ENCODE results near the gene CSN1S1.

Gene CSN1S1

DNA sequence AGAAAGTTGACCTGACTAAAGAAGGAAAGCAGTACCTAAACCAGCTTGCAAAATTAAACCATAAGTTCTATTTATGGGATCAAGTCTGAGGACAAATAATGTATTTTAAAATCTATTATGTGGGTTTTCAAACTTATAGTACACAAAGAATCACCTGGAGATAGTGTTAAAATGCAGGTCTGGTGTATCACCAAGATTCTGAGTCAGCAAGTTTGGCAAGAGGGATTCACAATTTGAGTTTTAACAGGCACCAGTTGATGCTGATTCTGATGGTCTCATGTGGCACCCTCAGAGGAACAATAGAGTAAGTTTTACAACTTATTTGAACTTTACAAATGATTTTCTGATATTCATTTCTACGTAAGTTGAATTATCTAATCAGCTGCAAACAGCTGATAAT, 55.8 kb downstream of the CSN1S1 start:
- DNase-seq (ENCODE audit: insufficient read length, low spot score) = no peak
- FAIRE-seq = no peak
- TF ChIP-seq, protein P1, sequence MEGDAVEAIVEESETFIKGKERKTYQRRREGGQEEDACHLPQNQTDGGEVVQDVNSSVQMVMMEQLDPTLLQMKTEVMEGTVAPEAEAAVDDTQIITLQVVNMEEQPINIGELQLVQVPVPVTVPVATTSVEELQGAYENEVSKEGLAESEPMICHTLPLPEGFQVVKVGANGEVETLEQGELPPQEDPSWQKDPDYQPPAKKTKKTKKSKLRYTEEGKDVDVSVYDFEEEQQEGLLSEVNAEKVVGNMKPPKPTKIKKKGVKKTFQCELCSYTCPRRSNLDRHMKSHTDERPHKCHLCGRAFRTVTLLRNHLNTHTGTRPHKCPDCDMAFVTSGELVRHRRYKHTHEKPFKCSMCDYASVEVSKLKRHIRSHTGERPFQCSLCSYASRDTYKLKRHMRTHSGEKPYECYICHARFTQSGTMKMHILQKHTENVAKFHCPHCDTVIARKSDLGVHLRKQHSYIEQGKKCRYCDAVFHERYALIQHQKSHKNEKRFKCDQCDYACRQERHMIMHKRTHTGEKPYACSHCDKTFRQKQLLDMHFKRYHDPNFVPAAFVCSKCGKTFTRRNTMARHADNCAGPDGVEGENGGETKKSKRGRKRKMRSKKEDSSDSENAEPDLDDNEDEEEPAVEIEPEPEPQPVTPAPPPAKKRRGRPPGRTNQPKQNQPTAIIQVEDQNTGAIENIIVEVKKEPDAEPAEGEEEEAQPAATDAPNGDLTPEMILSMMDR (IDR thresholded peaks at IDR 0.05; ENCODE audit: insufficient read depth, missing control alignments) = no peak

DNA sequence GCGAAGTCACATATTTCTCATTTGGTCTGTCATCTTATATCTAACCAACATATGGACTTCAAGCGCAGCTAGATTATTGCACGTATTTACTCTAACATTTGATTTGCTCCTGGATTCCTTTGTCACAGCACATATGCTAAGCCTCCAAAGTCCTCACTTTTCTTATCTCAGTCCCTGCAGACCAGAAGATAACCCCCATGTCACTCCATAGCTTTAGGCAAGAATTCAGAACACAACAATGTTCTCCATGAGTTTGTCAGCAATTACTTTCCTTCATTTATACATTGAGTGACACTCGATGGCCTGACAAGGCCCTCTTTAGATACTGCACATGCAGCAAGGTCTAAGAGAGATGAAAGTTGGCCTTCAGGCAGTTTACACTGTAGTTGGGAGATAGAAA, 60.1 kb downstream of the CSN1S1 start:
- no peak for FAIRE-seq
- TF ChIP-seq, protein P1 (IDR thresholded peaks at IDR 0.05; ENCODE audit: insufficient read depth, missing control alignments) = no peak
- no peak for DNase-seq (ENCODE audit: insufficient read length, low spot score)

DNA sequence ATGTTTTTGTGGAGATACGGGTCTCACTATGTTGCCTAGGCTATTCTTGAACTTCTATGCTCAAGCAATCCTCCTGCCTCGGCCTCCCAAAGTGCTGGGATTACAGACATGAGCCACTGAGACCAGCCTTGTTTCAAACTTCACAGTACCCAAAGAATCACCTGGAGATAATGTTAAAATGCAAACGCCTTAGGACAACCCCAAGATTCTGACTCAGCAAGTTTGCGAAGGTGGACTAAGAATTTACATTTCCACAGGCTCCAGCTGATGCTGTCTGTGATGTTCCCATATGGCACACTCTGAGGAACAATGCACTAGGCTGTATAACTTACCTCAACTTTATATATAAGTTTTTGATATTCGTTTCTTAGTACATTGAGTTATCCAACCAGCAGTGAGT, 63.9 kb downstream of the CSN1S1 start:
- FAIRE-seq (no peak), DNase-seq (ENCODE audit: insufficient read length, low spot score) (no peak)
- TF ChIP-seq, protein P1 (IDR thresholded peaks at IDR 0.05; ENCODE audit: insufficient read depth, missing control alignments) = no peak

DNA sequence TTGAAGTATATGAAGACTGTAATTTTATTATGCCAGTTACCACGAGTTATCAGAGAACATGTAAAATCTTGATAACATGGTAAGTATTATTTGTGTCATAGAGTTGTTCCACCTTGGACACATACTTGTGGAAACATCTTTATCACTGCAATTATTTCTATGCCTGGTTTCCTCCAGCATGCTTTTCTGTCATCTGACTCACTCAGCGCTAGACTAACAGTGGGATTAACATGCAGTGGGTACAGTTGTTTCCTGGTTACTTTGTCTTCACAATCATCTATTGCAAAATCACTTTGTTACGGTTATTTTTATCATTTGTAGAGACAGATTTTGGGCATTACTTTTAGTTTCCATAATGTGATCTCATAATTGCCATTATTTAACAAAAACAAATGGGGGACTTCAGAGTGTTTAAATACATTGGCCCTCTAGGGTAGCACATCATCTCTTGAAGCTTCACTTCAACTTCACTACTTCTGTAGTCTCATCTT, 64.7 kb downstream of the CSN1S1 start, which contains the start of gene STATH:
STATH (plus strand) TSS at position 441 of the 491 bp plus-strand sequence. CDS start 2,472 bp downstream, outside the sequence.
- TF ChIP-seq, protein P1 (IDR thresholded peaks at IDR 0.05; ENCODE audit: insufficient read depth, missing control alignments) = no peak
- DNase-seq (ENCODE audit: insufficient read length, low spot score) (no peak), FAIRE-seq (no peak)
